GM12864 (cell line): ENCODE results near the gene KIF4A.

Experiments
- DNase-seq: peaks from one replicate; pipeline ENCODE4 v3.0.0-alpha.2; 2011; ENCODE audit warnings: low read depth
- H3K4me3 ChIP-seq: 2 replicates; pipeline ENCODE4 v1.5.1; 2011; ENCODE audit warnings: mild to moderate bottlenecking, low read depth, low read length, control low read depth
- TF ChIP-seq, protein P1 (sequence below): IDR thresholded peaks from 2 replicates; pipeline ENCODE4 v1.5.1; 2011; ENCODE audit warnings: low read depth, mild to moderate bottlenecking, moderate library complexity, low read length, control low read depth, inconsistent platforms; ENCODE audit errors: missing control alignments

Gene KIF4A

GRCh38 chrX:70442224-70442623 lies 152.3 kb downstream of the KIF4A start:
- no peak for DNase-seq
- no peak overlapping the region for H3K4me3 ChIP-seq
- TF ChIP-seq, protein P1, sequence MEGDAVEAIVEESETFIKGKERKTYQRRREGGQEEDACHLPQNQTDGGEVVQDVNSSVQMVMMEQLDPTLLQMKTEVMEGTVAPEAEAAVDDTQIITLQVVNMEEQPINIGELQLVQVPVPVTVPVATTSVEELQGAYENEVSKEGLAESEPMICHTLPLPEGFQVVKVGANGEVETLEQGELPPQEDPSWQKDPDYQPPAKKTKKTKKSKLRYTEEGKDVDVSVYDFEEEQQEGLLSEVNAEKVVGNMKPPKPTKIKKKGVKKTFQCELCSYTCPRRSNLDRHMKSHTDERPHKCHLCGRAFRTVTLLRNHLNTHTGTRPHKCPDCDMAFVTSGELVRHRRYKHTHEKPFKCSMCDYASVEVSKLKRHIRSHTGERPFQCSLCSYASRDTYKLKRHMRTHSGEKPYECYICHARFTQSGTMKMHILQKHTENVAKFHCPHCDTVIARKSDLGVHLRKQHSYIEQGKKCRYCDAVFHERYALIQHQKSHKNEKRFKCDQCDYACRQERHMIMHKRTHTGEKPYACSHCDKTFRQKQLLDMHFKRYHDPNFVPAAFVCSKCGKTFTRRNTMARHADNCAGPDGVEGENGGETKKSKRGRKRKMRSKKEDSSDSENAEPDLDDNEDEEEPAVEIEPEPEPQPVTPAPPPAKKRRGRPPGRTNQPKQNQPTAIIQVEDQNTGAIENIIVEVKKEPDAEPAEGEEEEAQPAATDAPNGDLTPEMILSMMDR, result no peak

GRCh38 chrX:70444326-70444945 lies 154.5 kb downstream of the KIF4A start, which contains the start of gene DLG3:
DLG3 (plus strand) TSS chrX:70444835; CDS start chrX:70445202, 367 bp downstream.
- no peak within 1 kb of the TSS for H3K4me3 ChIP-seq
- TF ChIP-seq, protein P1, result no peak
- DNase-seq, result no peak

DNA sequence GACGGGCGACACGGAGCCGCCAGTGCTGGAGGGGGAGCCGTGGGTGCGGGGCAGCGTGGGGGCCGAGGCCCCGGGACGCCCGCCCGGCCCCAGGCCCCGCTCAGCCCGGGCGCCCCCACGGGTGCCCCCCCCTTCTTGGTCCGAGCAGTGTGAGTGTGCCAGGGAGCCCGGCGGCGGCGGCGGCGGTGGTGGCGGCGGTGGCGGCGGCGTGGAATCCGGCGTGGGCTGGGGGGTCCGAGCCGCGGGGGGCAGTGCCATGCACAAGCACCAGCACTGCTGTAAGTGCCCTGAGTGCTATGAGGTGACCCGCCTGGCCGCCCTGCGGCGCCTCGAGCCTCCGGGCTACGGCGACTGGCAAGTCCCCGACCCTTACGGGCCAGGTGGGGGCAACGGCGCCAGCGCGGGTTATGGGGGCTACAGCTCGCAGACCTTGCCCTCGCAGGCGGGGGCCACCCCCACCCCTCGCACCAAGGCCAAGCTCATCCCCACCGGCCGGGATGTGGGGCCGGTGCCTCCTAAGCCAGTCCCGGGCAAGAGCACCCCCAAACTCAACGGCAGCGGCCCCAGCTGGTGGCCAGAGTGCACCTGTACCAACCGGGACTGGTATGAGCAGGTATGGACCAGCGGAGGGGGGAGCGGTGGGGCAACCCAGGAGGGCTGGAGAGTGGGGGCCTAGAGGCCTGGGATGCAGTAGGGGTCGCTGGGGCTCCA lies 155.2 kb downstream of the KIF4A start:
- TF ChIP-seq, protein P1, result no peak
- DNase-seq, result no peak
- no peak overlapping the region for H3K4me3 ChIP-seq

GRCh38 chrX:70445951-70446350 lies 156.0 kb downstream of the KIF4A start:
- H3K4me3 ChIP-seq, result no peak overlapping the region
- TF ChIP-seq, protein P1, result no peak
- DNase-seq, result no peak

DNA sequence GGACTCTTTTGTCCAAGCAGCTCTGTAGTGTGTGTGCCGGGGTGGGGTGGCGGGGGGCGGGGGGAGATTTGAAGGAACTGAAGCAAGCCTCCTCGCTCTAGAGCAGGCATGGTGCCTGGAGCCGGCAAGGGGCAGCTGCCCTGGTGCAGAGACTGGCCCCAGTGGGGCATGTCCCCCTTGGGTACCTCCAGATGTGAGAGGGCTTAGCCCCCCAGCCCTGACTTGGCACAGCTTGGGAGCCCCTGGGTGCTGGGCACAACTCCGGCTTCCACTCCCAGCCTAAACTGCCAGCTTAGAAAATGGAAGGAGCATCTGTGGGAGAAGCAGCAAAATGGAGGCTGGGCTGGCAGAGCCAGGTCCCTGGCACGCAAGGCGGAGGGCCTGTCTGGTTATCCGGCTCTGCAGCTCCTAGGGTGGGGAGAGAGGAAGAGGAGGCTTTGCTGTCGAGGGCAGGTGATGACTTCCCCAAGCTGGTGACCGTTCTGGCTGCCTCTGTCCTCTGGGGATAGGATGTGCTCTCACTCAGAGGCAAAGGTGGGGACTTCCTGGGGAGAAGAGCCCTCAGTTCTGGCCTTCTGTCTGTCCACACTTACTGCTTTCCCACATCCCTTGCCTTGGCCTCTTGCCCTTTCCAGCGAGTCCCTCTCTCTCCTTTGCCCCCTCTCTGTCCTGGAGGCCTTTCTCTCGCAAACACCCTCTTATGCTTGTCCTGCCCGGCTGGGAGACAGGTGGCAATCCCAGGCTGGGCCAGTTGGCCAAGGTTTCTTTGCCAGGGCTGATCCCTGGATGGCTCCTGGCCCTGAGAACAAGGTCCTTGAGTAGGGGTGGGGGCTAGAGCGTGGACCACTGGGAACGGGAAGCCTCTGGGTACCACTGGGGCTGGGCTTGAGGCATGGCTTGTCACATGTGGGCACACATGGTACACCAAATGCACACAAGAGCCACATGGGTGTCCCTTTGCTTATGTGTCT lies 156.8 kb downstream of the KIF4A start:
- DNase-seq, result no peak
- H3K4me3 ChIP-seq, result no peak overlapping the region
- TF ChIP-seq, protein P1, result no peak

- no peak for DNase-seq
Measured at GRCh38 chrX:70449457-70449966, 159.6 kb downstream of the KIF4A start.

More at GRCh38 chrX:70449457-70449966, 159.6 kb downstream of the KIF4A start:
- TF ChIP-seq, protein P1, result no peak
- H3K4me3 ChIP-seq, result no peak overlapping the region
